Stimulated activated CD8-positive, alpha-beta memory T cell treated with anti-CD3 and anti-CD28 coated beads, Interleukin-7, amount 100 ng/mL, for 4 hours (primary cell): ENCODE data around the gene PPP2R3C.
A peak's percentile ranks its signal among the peaks of the same experiment; 100 is the strongest.
"Not testable (repeated sequence)": the region's sequence is repeated elsewhere in the genome, so short reads cannot be mapped to it uniquely, and the experiment has no call there.

Experiments
- DNase-seq, 2 donors: peaks; one replicate each; pipeline ENCODE4 v3.0.0-alpha.2; 2020; ENCODE audit warnings: low read depth in 2 of 2

PPP2R3C gene

GRCh38 chr14:35121887-35122695 lies at the start of gene PPP2R3C, which contains the start of gene PRORP:
PPP2R3C (minus strand) TSS chr14:35121990; CDS start chr14:35121959, 31 bp downstream.
PRORP (plus strand) TSS chr14:35122552; CDS start chr14:35123246, 694 bp downstream.
- DNase-seq: peak; percentile 83

- no peak for DNase-seq
Observed at GRCh38 chr14:35167496-35167895, 45.7 kb upstream of the PPP2R3C start.

GRCh38 chr14:35164849-35165248 lies 43.1 kb upstream of the PPP2R3C start:
- DNase-seq: no peak

- DNase-seq: no peak
Observed at GRCh38 chr14:35163384-35163783, 41.6 kb upstream of the PPP2R3C start.

- peak in 1 of 2 donors; percentile 11 for DNase-seq
Observed at GRCh38 chr14:35161231-35161630, 39.4 kb upstream of the PPP2R3C start.

GRCh38 chr14:35159742-35160409 lies 38.1 kb upstream of the PPP2R3C start:
- no peak for DNase-seq

- no peak for DNase-seq
Observed at GRCh38 chr14:35158951-35159653, 37.3 kb upstream of the PPP2R3C start.

GRCh38 chr14:35158491-35158890 lies 36.7 kb upstream of the PPP2R3C start:
- no peak for DNase-seq

GRCh38 chr14:35155962-35156361 lies 34.2 kb upstream of the PPP2R3C start:
- no peak for DNase-seq

- DNase-seq: no peak
Observed at GRCh38 chr14:35154016-35154415, 32.2 kb upstream of the PPP2R3C start.

GRCh38 chr14:35152531-35152930 lies 30.7 kb upstream of the PPP2R3C start:
- not testable (repeated sequence) for DNase-seq

GRCh38 chr14:35149239-35149638 lies 27.4 kb upstream of the PPP2R3C start:
- DNase-seq: no peak

GRCh38 chr14:35147711-35148110 lies 25.9 kb upstream of the PPP2R3C start:
- DNase-seq: no peak

GRCh38 chr14:35147186-35147585 lies 25.4 kb upstream of the PPP2R3C start:
- no peak for DNase-seq

- DNase-seq: no peak
Observed at GRCh38 chr14:35146711-35147149, 24.9 kb upstream of the PPP2R3C start.

- no peak for DNase-seq
Observed at GRCh38 chr14:35144029-35144428, 22.2 kb upstream of the PPP2R3C start.

GRCh38 chr14:35140718-35141581 lies 19.2 kb upstream of the PPP2R3C start:
- DNase-seq: no peak

- DNase-seq: no peak
Observed at GRCh38 chr14:35138585-35138984, 16.8 kb upstream of the PPP2R3C start.

- DNase-seq: no peak
Observed at GRCh38 chr14:35134329-35135123, 12.7 kb upstream of the PPP2R3C start.

- no peak for DNase-seq
Observed at GRCh38 chr14:35133542-35134328, 11.9 kb upstream of the PPP2R3C start.
